GM12875 (cell line): ENCODE measurements around the gene SEC14L5.
"Not testable (repeated sequence)": the region's sequence is repeated elsewhere in the genome, so short reads cannot be mapped to it uniquely, and the experiment has no call there.

Experiments used
- H3K4me3 ChIP-seq: one replicate; pipeline ENCODE4 v1.5.1; 2011; ENCODE audit warnings: low read depth, low read length, control low read depth
- CTCF ChIP-seq: IDR thresholded peaks from 2 replicates; pipeline ENCODE4 v1.5.1; 2011; ENCODE audit warnings: low read depth, mild to moderate bottlenecking, control low read depth, inconsistent platforms, low read length, moderate library complexity, borderline replicate concordance; ENCODE audit not compliant: insufficient read depth

The SEC14L5 gene

DNA sequence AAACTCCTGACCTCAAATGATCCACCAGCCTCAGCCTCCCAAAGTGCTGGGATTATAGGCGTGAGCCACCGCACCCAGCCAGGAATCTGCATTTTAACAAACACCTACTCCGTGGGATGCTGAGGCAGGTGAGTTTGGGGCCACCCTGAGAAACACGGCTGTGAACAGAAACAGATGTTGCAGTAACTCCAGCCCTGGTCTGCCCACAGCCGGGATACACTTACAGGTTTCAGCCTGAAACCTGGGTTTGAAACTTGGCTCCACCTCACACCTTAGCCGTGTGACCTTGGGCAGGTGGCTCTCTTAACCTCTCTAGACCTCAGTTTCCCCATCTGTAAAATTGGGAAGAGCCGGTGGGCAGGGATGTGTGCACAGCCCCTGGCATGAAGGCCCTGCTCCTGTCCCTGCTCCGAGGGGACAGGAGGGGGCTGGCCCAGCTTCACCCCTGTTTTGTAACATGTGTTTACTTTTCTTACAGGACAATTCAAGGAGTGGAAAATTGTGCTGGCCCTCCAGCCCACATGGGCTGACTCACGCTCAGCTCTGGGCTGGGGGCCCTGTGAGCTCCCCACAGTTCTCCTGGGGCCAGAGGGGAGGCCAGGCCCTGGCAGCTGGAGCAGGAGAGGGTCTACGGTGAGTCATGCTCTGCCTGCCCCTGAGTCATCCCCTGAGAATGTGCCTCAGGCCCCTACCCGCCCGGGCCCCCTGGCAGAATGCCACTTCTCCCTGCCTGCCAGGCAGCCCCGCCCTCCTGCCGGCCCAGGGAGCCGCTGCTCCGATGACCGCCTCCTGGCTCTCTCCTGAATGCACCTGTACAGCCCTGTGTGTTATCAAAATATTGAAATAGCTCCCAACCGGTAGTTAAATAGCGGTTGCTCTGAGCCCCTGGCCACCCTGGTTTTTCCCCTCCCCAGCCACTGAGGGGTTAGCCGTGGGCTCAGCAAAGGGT, 13.5 kb upstream of the SEC14L5 start:
- no peak for TF ChIP-seq CTCF
- no peak overlapping the region for H3K4me3 ChIP-seq

GRCh38 chr16:4945560-4946502, 12.3 kb upstream of the SEC14L5 start:
- TF ChIP-seq CTCF, result no peak
- no peak overlapping the region for H3K4me3 ChIP-seq

- TF ChIP-seq CTCF, result no peak
- H3K4me3 ChIP-seq, result no peak overlapping the region
Observed at GRCh38 chr16:4946917-4947316, 11.2 kb upstream of the SEC14L5 start.

GRCh38 chr16:4947722-4948503, 10.2 kb upstream of the SEC14L5 start:
- TF ChIP-seq CTCF, result no peak
- H3K4me3 ChIP-seq, result no peak overlapping the region

DNA sequence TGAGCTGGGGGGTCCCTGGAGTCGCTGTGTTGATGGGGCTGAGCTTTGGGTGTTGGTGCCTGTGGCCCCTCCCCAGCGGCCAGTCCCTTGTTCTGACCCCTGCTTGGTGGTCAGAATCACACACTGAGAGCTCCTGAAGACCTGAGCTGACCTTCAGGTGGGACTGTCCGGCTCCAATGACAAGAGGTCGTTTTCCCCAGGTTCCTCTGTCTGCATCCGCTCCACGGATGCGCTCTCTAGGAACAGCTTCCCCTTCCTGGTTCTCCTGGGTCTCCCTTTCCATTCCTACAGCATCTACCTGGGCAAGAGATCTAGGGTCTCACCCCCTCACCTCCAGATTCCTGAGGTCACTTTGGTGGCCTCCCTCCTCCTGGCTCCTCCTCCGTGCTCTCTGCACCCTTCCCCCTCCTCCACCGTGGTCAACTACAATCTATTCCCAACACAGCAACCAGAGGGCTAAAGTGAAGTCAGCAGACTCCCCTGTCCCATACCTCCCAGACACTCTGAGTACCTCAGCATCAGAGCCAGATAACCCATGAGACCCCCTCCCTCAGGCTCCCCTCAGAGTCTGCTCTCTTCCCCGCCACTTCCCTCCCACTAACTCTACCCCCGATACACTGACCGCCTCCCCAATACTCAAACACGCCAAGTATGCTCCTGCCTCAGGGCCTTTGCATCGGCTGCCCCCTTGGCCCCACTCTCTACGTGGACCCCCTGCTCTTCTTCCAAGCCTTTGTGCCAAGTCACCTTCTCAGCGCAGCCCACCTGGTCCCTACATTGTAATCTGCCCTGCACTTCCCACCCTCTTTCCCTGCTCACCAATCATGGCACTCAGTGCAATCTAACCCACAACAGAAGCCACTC, 9.0 kb upstream of the SEC14L5 start:
- no peak for TF ChIP-seq CTCF
- no peak overlapping the region for H3K4me3 ChIP-seq

DNA sequence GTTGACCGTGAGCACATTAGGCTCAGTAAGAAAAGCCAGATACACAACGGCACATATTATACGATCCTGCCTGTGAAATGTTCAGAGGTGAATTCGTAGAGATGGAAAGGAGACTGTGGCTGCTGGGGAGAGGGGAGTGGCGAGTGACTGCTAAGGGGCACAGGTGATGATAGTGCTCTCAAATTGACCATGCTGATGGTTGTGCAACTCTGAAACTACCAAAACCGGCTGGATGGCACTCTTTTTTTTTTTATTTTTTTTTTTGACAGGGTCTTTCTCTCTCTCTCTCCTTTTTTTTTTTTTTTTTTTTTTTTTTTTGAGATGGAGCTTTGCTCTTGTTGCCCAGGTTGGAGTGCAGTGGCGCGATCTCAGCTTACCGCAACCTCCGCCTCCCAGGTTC, 8.1 kb upstream of the SEC14L5 start:
- TF ChIP-seq CTCF, result no peak

GRCh38 chr16:4951583-4951982, 6.5 kb upstream of the SEC14L5 start:
- H3K4me3 ChIP-seq, result not testable (repeated sequence)

More for the DNA sequence above, 8.1 kb upstream of the SEC14L5 start:
- no peak overlapping the region for H3K4me3 ChIP-seq
